GM23248 (cell line): ENCODE measurements around the gene DOCK3.

Experiments used
- EZH2 ChIP-seq: fragments of 200-600 bp; sonication (generic); IDR thresholded peaks from 2 replicates; pipeline ENCODE4 v1.6.1; 2018; ENCODE audit warnings: antibody characterized with exemption, mild to moderate bottlenecking; ENCODE audit not compliant: insufficient read depth, poor library complexity, severe bottlenecking
- EZH2phosphoT487 ChIP-seq: fragments of 200-600 bp; sonication (generic); IDR thresholded peaks from 2 replicates; pipeline ENCODE4 v1.6.1; 2018; ENCODE audit warnings: antibody characterized with exemption, moderate library complexity, mild to moderate bottlenecking, low read depth; ENCODE audit not compliant: insufficient read depth

DNA sequence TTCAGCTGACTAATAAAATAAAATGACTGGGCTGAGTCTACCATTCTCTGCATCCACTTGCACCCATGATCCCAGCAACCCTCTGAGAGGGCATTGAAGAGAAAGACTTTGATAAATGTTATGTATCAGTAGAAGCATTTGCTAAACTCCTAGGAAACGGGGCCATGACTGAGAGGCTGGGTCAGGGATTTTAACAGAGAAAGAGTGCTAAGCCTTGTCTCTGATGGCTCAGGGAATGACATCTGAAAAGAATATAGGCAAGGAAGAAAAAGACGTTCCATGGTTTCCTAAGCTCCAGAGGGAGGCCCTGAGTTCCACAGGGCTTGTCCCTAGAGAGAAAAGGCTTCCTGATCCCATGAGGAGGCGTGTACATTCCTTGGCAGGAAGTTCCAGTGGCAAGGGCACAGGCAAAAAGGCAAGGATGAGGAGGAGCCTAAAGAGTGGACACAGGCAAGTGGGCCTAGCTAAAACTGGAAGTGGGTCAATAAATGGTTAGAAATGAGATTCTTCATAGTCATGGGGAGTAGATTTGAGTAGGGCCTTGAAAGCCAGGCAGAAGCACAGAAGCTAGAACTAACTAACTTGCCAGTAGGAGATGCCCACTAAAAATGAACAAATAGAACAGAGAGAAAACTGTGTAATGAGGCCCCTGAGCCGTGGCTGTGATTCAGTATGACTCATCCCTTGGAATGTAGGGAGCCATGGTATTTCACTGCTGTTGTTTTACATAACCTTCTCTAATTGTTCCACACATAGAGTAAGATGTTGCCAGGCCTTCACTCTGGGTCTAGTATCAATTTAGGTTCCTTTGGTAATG, 665.5 kb downstream of the DOCK3 start:
- TF ChIP-seq EZH2, result no peak
- TF ChIP-seq EZH2phosphoT487, result no peak
